SK-N-SH (cell line): ENCODE results near the gene RCOR3. TPM values are rescaled to one million over a fixed set of nuclear protein-coding genes. Genes with fewer than 3 reads are reported as not detected.

ENCODE experiments used
- CTCF ChIA-PET: fragments of 300-600, 350-600 bp; formaldehyde crosslinking; extraction: SDS; loops from one replicate; lab custom pipeline; 2021; lab: Yijun Ruan, JAX
- POLR2A ChIA-PET: fragments of 350-600 bp; sonication (Branson Sonifier 250); formaldehyde crosslinking; extraction: SDS; loops from one replicate; lab custom pipeline; 2020; ENCODE audit warnings: antibody characterized with exemption, inconsistent platforms; lab: Yijun Ruan, JAX
- DNase-seq: peaks from one replicate; pipeline ENCODE4 v3.0.0; 2012
- H2AFZ ChIP-seq: fragments of 200-600 bp; sonication (generic); 2 replicates; pipeline ENCODE4 v1.8.1; 2016; ENCODE audit warnings: antibody characterized with exemption, mild to moderate bottlenecking, low read depth
- H3F3A ChIP-seq: fragments of 200-600 bp; sonication (generic); replicated peaks from 2 replicates; pipeline ENCODE3; 2016; ENCODE audit warnings: antibody characterized with exemption, mild to moderate bottlenecking; ENCODE audit not compliant: insufficient read depth
- H3K27ac ChIP-seq, 2 experiments: fragments of 200-500 bp in 1 of 2; fragments of 200-600 bp in 1 of 2; sonication (Bioruptor generic) in 1 of 2; sonication (generic), shearing (Covaris generic) in 1 of 2; 2 replicates each; pipeline versions ENCODE4 v1.5.1 to v1.6.1; 2014 to 2016; ENCODE audit warnings: low read depth in 2 of 2, inconsistent platforms in 1 of 2, low read length in 1 of 2, mild to moderate bottlenecking in 1 of 2, mixed read lengths in 1 of 2
- H3K27me3 ChIP-seq: fragments of 200-600 bp; sonication (generic), shearing (Covaris generic); 2 replicates; pipeline ENCODE4 v1.6.1; 2016; ENCODE audit warnings: mixed run types; ENCODE audit not compliant: insufficient read depth
- H3K36me3 ChIP-seq, 2 experiments: fragments of 200-500 bp in 1 of 2; fragments of 200-600 bp in 1 of 2; sonication (Bioruptor generic) in 1 of 2; sonication (generic) in 1 of 2; replicated peaks in 1 of 2; 2 replicates each; pipeline versions ENCODE3 to v1.5.1; 2014 to 2016; ENCODE audit warnings: low read length in 1 of 2, mild to moderate bottlenecking in 1 of 2; ENCODE audit not compliant: insufficient read depth in 2 of 2, control insufficient read depth in 1 of 2
- H3K4me1 ChIP-seq, 2 experiments: fragments of 200-500 bp in 1 of 2; fragments of 200-600 bp in 1 of 2; sonication (Bioruptor generic) in 1 of 2; sonication (generic), shearing (Covaris generic) in 1 of 2; 2 replicates each; pipeline versions ENCODE4 v1.5.1 to v1.6.1; 2014 to 2016; ENCODE audit warnings: low read depth in 1 of 2, low read length in 1 of 2, mixed run types in 1 of 2; ENCODE audit not compliant: insufficient read depth in 2 of 2, control insufficient read depth in 1 of 2
- H3K4me2 ChIP-seq: fragments of 200-600 bp; sonication (generic), shearing (Covaris generic); 2 replicates; pipeline ENCODE4 v1.6.1; 2017; ENCODE audit warnings: mixed run types
- H3K4me3 ChIP-seq, 2 experiments: fragments of 200-500 bp in 1 of 2; fragments of 200-600 bp in 1 of 2; sonication (Bioruptor generic) in 1 of 2; sonication (generic), shearing (Covaris generic) in 1 of 2; 2 replicates each; pipeline versions ENCODE4 v1.5.1 to v1.8.1; 2014 to 2016; ENCODE audit warnings: low read depth in 2 of 2, inconsistent platforms in 1 of 2, low read length in 1 of 2, mild to moderate bottlenecking in 1 of 2, mixed read lengths in 1 of 2, moderate library complexity in 1 of 2
- H3K79me2 ChIP-seq: fragments of 200-600 bp; sonication (generic); 2 replicates; pipeline ENCODE4 v1.8.1; 2017; ENCODE audit warnings: mild to moderate bottlenecking; ENCODE audit not compliant: insufficient read depth
- H3K9ac ChIP-seq: fragments of 200-600 bp; sonication (generic); 2 replicates; pipeline ENCODE4 v1.6.1; 2017; ENCODE audit warnings: mixed run types
- H3K9me2 ChIP-seq: fragments of 200-600 bp; sonication (generic); 2 replicates; pipeline ENCODE4 v1.6.1; 2017; ENCODE audit warnings: mixed run types
- H3K9me3 ChIP-seq: fragments of 200-600 bp; sonication (generic); 2 replicates; pipeline ENCODE4 v1.6.1; 2017; ENCODE audit warnings: mixed run types, mild to moderate bottlenecking, moderate library complexity
- H4K20me1 ChIP-seq: fragments of 200-600 bp; sonication (generic); 2 replicates; pipeline ENCODE4 v1.6.1; 2017; ENCODE audit warnings: mild to moderate bottlenecking, mixed run types; ENCODE audit not compliant: insufficient read depth
- EZH2phosphoT487 ChIP-seq: fragments of 200-600 bp; sonication (generic); IDR thresholded peaks from 2 replicates; pipeline ENCODE4 v1.6.1; 2017; ENCODE audit warnings: low read depth, mixed run types, mild to moderate bottlenecking, antibody characterized with exemption, moderate library complexity, borderline replicate concordance
- FOSL2 ChIP-seq: IDR thresholded peaks from 2 replicates; pipeline ENCODE4 v1.4.0; 2012; ENCODE audit warnings: low read depth, mild to moderate bottlenecking, moderate library complexity, borderline replicate concordance
- GABPA ChIP-seq: IDR thresholded peaks from 2 replicates; pipeline ENCODE4 v1.4.0; 2012; ENCODE audit warnings: low read depth, mild to moderate bottlenecking
- GATA2 ChIP-seq: sonication (generic); formaldehyde crosslinking; IDR thresholded peaks from 2 replicates; pipeline ENCODE4 v1.5.0; 2020; ENCODE audit warnings: mild to moderate bottlenecking, missing genetic modification reagents
- MAX ChIP-seq: IDR thresholded peaks from 2 replicates; pipeline ENCODE4 v1.4.0; 2012; ENCODE audit warnings: low read depth
- MXI1 ChIP-seq: IDR thresholded peaks from 2 replicates; pipeline ENCODE4 v1.6.1; 2012; ENCODE audit warnings: mild to moderate bottlenecking, low read depth, low read length, improper control_type of control experiment
- NFIC ChIP-seq: IDR thresholded peaks from 2 replicates; pipeline ENCODE4 v1.4.0; 2012; ENCODE audit warnings: borderline replicate concordance
- NRF1 ChIP-seq: IDR thresholded peaks from 2 replicates; pipeline ENCODE4 v1.6.1; 2012; ENCODE audit warnings: low read depth, mild to moderate bottlenecking, low read length
- PBX3 ChIP-seq: IDR thresholded peaks from 2 replicates; pipeline ENCODE4; 2012
- POLR2AphosphoS5 ChIP-seq: IDR thresholded peaks from 2 replicates; pipeline ENCODE4 v1.6.1; 2012; ENCODE audit warnings: low read depth, low read length
- RFX5 ChIP-seq: IDR thresholded peaks from 2 replicates; pipeline ENCODE4 v1.6.1; 2012; ENCODE audit warnings: mild to moderate bottlenecking, improper control_type of control experiment, low read length
- RXRA ChIP-seq: IDR thresholded peaks from 2 replicates; pipeline ENCODE4 v1.4.0; 2012; ENCODE audit warnings: low read depth, mild to moderate bottlenecking, borderline replicate concordance
- SIN3A ChIP-seq: IDR thresholded peaks from 2 replicates; pipeline ENCODE4 v1.6.1; 2012; ENCODE audit warnings: low read depth, mild to moderate bottlenecking, low read length, moderate library complexity, borderline replicate concordance
- SMC3 ChIP-seq: IDR thresholded peaks from 2 replicates; pipeline ENCODE4 v1.6.1; 2012; ENCODE audit warnings: low read depth, low read length, improper control_type of control experiment
- TAF1 ChIP-seq: IDR thresholded peaks from 2 replicates; pipeline ENCODE4 v1.6.1; 2012; ENCODE audit warnings: low read depth, mild to moderate bottlenecking, low read length, moderate library complexity, borderline replicate concordance
- TCF12 ChIP-seq: IDR thresholded peaks from 2 replicates; pipeline ENCODE4 v1.4.0; 2012
- USF1 ChIP-seq: IDR thresholded peaks from 2 replicates; pipeline ENCODE4 v1.4.0; 2012; ENCODE audit warnings: low read depth, borderline replicate concordance
- USF2 ChIP-seq: fragments of 150-350 bp; IDR thresholded peaks from 2 replicates; pipeline ENCODE4 v1.6.1; 2017; ENCODE audit warnings: antibody characterized with exemption, low read length, low read depth, borderline replicate concordance
- ZBTB33 ChIP-seq: IDR thresholded peaks from 2 replicates; pipeline ENCODE4 v1.4.0; 2012; ENCODE audit warnings: low read depth, borderline replicate concordance
- WGBS: methylation state at CpG from one replicate; pipeline ENCODE4 v1.1.6; 2017; ENCODE audit warnings: low lambda C conversion rate; 5-methylcytosine and 5-hydroxymethylcytosine counted together
- polyA plus RNA-seq, 3 experiments: library from polyadenylated mRNA; depleted of rRNA; stranded (reverse); fragments of >200 nt; gene quantifications; 2 replicates each; pipeline ENCODE4 v1.2.3, GENCODE V29; 2012

The RCOR3 gene
- polyA plus RNA-seq, 1 of the 3 experiments (the other 2 are of a cell fraction) = 18.7 TPM

- Histone ChIP-seq H3K9me2 (no peaks in the 10 kb centered on the region), H3K79me2 (no peaks in the 10 kb centered on the region), H4K20me1 (no peaks in the 10 kb centered on the region), H3F3A (no peaks in the 10 kb centered on the region)
- POLR2A ChIA-PET = no interaction called here
- TF ChIP-seq MAX (no peak), PBX3 (no peak), FOSL2 (no peak), NRF1 (no peak), USF1 (no peak), RFX5 (no peak), SIN3A (no peak), NFIC (no peak), GATA2 (CRISPR knock-in tag) (no peak), RXRA (no peak), TCF12 (no peak), TAF1 (no peak), SMC3 (no peak), GABPA (no peak), USF2 (no peak), EZH2phosphoT487 (no peak), ZBTB33 (no peak), POLR2AphosphoS5 (no peak), MXI1 (no peak)
- TF ChIP-seq, all 33 proteins: peak for 0
- Histone ChIP-seq H3K9me3 (no peaks in the 10 kb centered on the region), H3K27ac (no peak overlapping the region), H3K27me3 (no peaks in the 10 kb centered on the region), H3K36me3 (no peaks in the 10 kb centered on the region), H3K9ac (no peak overlapping the region), H3K4me2 (no peak overlapping the region), H3K4me3 (no peak overlapping the region), H3K4me1 (peaks cover 5 to 18% of the 10 kb centered on the region in 2 experiments; a peak in 1 of 4 replicates), H2AFZ (no peak overlapping the region)
- CTCF ChIA-PET = interaction anchor here (1.0 kb wide), 1 partner anchor 10 kb away, joined by 3 read pairs; no protein-coding TSS in a partner anchor
- DNase-seq = no peak
- WGBS = 100% methylated on average over 1 of the region's 1 CpG
These were observed 82.8 kb downstream of the RCOR3 start for GRCh38 chr1:211341999-211342398.
